ENCODE results near the gene VKORC1. TPM values are rescaled to one million over a fixed set of nuclear protein-coding genes. Genes with fewer than 3 reads are reported as not detected.
A peak's percentile ranks its signal among the peaks of the same experiment; 100 is the strongest.

VKORC1 gene
- 72.7 TPM for total RNA-seq
- long read RNA-seq, transcript VKORC1-203 (2 exons, 901 nt): minor isoform, 11 of 67 reads
- long read RNA-seq, transcript VKORC1-205 (3 exons, 1,012 nt): major isoform, 52 of 67 reads
- long read RNA-seq, partial matches to known transcripts: 0 of 67 reads
- long read RNA-seq, other reads (novel, unspliced or antisense): 1 of 67 reads

DNA sequence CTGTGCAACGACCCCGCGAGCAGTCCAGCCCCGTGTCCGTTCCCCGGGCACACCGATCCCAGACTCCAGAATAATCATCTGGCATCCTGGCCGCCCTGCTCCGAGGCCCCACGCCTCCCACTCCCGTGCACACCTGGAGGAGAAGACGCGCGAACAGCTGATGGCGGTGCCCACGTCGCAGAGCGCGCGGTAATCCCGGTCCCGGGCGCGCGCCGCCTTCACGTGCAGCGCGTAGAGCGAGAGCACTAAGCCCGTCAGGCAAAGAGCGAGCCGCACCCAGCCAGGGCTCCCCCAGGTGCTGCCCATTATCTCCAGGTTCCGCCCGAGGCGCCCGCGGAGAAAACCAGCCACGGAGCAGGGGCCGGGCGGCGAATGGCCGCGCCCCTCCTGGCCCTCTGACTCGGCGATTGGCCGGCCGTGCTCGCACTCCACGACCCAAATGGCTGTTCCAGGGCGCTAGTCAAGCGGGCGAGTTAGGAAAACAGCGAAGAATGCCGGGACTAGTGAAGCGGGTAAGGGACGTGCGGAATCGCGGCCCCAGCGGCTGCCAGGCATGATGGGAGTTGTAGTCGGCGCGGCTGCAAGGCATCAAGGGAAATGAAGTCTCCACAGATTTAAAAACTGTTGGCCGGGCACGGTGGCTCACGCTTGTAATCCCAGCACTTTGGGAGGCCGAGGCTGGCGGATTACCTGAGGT lies at the start of gene VKORC1:
Gene VKORC1, minus strand, starts transcription at position 374 of the 697 bp plus-strand sequence. Its CDS starts 68 bp downstream, at position 306.
- H3K4me3 ChIP-seq: peak within 1 kb of the TSS; percentile 93
- no peaks in the 10 kb centered on the region for H3K9me3 ChIP-seq
- DNase-seq (peak; percentile 97), ATAC-seq (peak; percentile 96)
- H3K27me3 ChIP-seq: no peaks in the 10 kb centered on the region
- intact Hi-C loops (cut with DNase I): no loop called here
- H3K36me3 ChIP-seq: peaks cover 11% of the 10 kb centered on the region
- H3K4me1 ChIP-seq: peaks cover 18% of the 10 kb centered on the region
- peak within 1 kb of the TSS; percentile 80 for H3K27ac ChIP-seq
- no peak for TF ChIP-seq CTCF (IDR thresholded peaks at IDR 0.05)

DNA sequence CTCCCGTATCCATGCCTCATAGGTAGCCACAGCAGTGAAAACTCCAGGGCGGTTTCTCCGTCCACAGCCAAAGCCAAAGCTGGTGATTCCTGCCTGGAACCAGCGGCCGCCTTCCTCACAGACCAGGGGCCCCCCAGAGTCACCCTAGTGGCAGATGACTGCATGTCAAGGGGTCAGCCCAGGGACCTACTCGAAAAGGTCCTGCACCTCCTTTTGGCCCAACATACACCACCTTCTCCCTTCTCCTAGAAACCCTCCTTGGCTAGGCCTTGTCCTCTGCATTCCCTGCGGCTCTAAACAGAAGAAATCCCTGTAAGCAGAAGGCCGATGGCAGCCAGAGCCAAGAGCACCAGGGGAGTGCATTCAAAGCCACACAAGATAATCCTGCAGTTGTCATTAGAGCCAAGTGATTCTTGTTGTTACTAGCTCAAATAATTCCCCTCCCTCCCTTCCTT lies 49.1 kb upstream of the VKORC1 start:
- no peak for DNase-seq
- Histone ChIP-seq H3K27ac (no peak overlapping the region), H3K36me3 (no peaks in the 10 kb centered on the region), H3K4me3 (no peak overlapping the region), H3K4me1 (peaks cover 18% of the 10 kb centered on the region), H3K9me3 (no peaks in the 10 kb centered on the region), H3K27me3 (peaks cover 8% of the 10 kb centered on the region)
- TF ChIP-seq CTCF (IDR thresholded peaks at IDR 0.05): no peak
- intact Hi-C loops (cut with DNase I): no loop called here
- no peak for ATAC-seq

DNA sequence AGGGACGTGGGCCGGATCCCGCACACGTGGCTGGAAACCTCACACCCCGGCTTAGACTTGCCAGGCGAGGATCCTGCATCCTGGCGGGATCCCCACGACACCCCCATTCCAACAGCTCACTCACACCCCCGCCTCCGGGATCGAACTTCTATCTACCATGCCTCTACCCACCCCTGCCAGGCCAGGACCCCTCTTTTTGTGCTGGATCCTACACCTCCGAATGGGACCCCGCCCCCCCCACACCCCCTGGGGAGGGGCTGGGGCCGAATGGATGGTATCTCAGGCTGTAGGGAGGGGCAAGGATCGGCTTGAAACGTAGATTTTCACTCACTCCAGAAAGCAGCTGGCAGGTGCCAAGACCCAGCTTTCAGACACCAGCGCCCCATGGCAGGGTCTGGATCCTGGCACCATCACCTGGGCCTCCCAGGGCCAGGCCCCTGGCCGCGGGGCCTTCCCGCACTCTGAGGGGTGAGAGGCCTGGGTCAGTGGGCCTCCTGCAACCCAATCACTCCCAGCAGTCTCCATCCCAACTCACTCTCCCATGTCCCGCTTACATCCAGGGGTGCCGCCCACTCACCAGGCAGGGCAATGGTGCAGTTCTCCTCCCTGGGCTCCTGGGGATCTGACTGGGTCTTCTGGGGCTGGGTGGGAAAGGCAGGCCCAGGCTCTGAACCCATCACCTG lies 48.6 kb upstream of the VKORC1 start:
- intact Hi-C loops (cut with DNase I): no loop called here
- Histone ChIP-seq H3K4me3 (peak overlapping the region; percentile 56), H3K9me3 (no peaks in the 10 kb centered on the region), H3K27me3 (peaks cover 4% of the 10 kb centered on the region), H3K36me3 (no peaks in the 10 kb centered on the region), H3K4me1 (peaks cover 18% of the 10 kb centered on the region), H3K27ac (peak overlapping the region; percentile 82)
- no peak for ATAC-seq
- TF ChIP-seq CTCF (IDR thresholded peaks at IDR 0.05): no peak
- DNase-seq: no peak

GRCh38 chr16:31142109-31143010 lies 47.8 kb upstream of the VKORC1 start:
- peak; percentile 94 for ATAC-seq
- Histone ChIP-seq H3K27ac (peak overlapping the region; percentile 82), H3K4me1 (peaks cover 18% of the 10 kb centered on the region)

More at GRCh38 chr16:31142109-31143010, 47.8 kb upstream of the VKORC1 start:
- Histone ChIP-seq H3K4me3 (peak overlapping the region; percentile 56), H3K36me3 (no peaks in the 10 kb centered on the region), H3K9me3 (no peaks in the 10 kb centered on the region), H3K27me3 (no peaks in the 10 kb centered on the region)
- TF ChIP-seq CTCF (IDR thresholded peaks at IDR 0.05): peak; percentile 90
- intact Hi-C loops (cut with DNase I): no loop called here
- DNase-seq: peak; percentile 100
